ENCODE data around the gene RNF13.

The RNF13 gene

DNA sequence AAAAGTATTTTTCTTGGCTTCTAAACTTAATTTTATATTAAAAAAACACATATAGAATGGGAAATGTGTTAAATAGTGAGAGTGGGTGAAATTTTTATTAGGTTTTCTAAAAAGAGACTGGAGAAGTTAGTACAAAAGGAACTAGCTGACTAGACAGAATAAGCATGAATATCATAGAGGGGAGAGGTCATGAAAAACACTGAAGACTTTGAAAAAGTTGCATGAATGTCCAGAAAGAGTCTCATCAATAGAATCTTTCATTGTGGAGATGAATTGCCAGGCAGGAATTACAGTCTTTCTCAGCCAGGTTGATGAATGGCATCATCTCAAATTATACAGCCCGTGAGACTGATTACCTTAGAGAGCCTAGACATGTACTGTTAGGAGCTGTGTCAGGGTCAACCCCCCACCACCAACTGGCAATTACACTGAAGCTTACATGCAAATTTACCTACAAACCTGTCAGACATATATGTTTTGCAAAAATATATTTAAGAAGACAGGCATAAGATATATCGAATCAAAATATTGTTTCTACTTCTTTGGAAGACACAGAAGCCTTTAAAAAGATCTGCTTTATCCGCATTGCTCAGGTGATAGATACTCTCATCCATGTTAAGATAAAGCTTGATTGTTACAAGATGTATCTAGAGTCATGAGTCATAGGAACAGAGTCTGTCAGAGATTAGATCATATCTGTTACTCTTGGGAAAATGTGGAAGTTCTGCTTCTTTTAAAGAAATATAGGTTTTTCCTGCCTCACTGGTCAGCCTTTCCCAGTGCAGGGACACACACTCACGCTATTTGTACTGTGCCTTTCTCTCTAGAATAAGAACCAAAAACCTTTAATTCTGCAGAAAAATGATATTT, 192.5 kb downstream of the RNF13 start:
- no peak for DNase-seq

DNA sequence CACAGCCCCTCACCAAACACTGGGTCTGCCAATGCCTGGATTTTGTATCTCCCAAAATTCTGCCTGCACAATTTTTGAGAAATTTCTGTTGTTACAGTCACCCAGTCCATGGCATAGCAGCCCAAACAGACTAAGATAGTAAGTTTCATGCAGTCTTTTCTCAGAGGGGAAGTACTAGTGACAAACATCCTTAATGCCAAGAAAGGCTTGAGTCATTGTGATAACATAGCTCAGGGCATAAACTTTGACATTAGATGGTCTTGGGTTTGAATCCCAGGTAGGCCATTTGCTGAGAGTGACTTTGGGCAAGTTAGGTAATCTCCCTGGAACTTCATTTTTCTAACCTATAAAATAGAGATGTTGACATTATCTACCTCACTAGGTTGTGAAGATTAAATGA, 193.8 kb downstream of the RNF13 start:
- DNase-seq = no peak

All from effector CD8-positive, alpha-beta T cell (primary cell).